Endothelial cell of umbilical vein (primary cell): Measurements from ENCODE around the gene PTK6. TPM values are rescaled to one million over a fixed set of nuclear protein-coding genes. Genes with fewer than 3 reads are reported as not detected.

Experiments used
- BruUV-seq: library from RNA; stranded (reverse); fragments of 400-500 nt; replicated peaks from 2 replicates; lab custom pipeline; 2021; lab: Mats Ljungman, UMichigan
- CTCF ChIA-PET: fragments of 300-600, 350-600 bp; sonication (Branson Sonifier 250); formaldehyde crosslinking; loops from one replicate; lab custom pipeline; 2021; ENCODE audit warnings: antibody characterized with exemption, inconsistent platforms; lab: Charles Lee
- POLR2A ChIA-PET: fragments of 300-600, 350-600 bp; sonication (Branson Sonifier 250); formaldehyde crosslinking; loops from one replicate; lab custom pipeline; 2021; ENCODE audit warnings: antibody characterized with exemption, inconsistent platforms; lab: Charles Lee
- DNase-seq: peaks from one replicate; pipeline ENCODE4 v3.0.0-alpha.2; 2011; ENCODE audit warnings: low read depth, low spot score
- FAIRE-seq: peaks from 2 replicates; lab custom pipeline; 2011; peaks lifted over from hg19 to GRCh38; lab: Jason Lieb, UNC
- H2AFZ ChIP-seq: 2 replicates; pipeline ENCODE4 v1.6.0; 2012; ENCODE audit warnings: low read depth, low read length, control low read depth, inconsistent platforms
- H3K27ac ChIP-seq: 2 replicates; pipeline ENCODE4 v1.5.1; 2011; ENCODE audit warnings: low read depth, mild to moderate bottlenecking, control low read depth, low read length, moderate library complexity; ENCODE audit not compliant: insufficient read depth
- H3K27me3 ChIP-seq, 2 experiments: 2 replicates each; pipeline versions ENCODE4 v1.6.0 to v1.6.1; 2011; ENCODE audit warnings: low read length in 2 of 2, mixed read lengths in 1 of 2; ENCODE audit not compliant: control insufficient read depth in 2 of 2, insufficient read depth in 2 of 2
- H3K36me3 ChIP-seq, 2 experiments: 2 replicates in 1 of 2; 3 replicates in 1 of 2; pipeline ENCODE4 v1.5.1; 2011; ENCODE audit warnings: low read length in 2 of 2, mild to moderate bottlenecking in 1 of 2, moderate library complexity in 1 of 2; ENCODE audit not compliant: control insufficient read depth in 2 of 2, insufficient read depth in 2 of 2; ENCODE audit errors: extremely low read depth in 1 of 2
- H3K4me1 ChIP-seq: 3 replicates; pipeline ENCODE4 v1.5.1; 2011; ENCODE audit warnings: mild to moderate bottlenecking, low read length; ENCODE audit not compliant: control insufficient read depth, insufficient read depth; ENCODE audit errors: extremely low read depth
- H3K4me2 ChIP-seq: 2 replicates; pipeline ENCODE4 v1.6.1; 2011; ENCODE audit warnings: low read length, control low read depth, mixed read lengths; ENCODE audit not compliant: insufficient read depth
- H3K4me3 ChIP-seq, 3 experiments: fragments of 200-600 bp in 1 of 3; sonication (generic), shearing (Covaris generic) in 1 of 3; replicated peaks in 1 of 3; 2 replicates each; pipeline ENCODE4 v1.5.1; 2011 to 2016; ENCODE audit warnings: control low read depth in 3 of 3, low read length in 3 of 3, mild to moderate bottlenecking in 2 of 3, inconsistent platforms in 1 of 3, low read depth in 1 of 3, moderate library complexity in 1 of 3; ENCODE audit not compliant: insufficient read depth in 1 of 3
- H3K79me2 ChIP-seq: 2 replicates; pipeline ENCODE4 v1.6.0; 2012; ENCODE audit warnings: low read length, inconsistent platforms; ENCODE audit not compliant: control insufficient read depth, insufficient read depth
- H3K9ac ChIP-seq: replicated peaks from 2 replicates; pipeline ENCODE3; 2011; ENCODE audit warnings: low read length, control low read depth; ENCODE audit not compliant: insufficient read depth; ENCODE audit errors: extremely low read depth
- H3K9me1 ChIP-seq: replicated peaks from 3 replicates; pipeline ENCODE4 v1.6.0; 2011; ENCODE audit warnings: mild to moderate bottlenecking, low read length; ENCODE audit not compliant: control insufficient read depth, insufficient read depth; ENCODE audit errors: extremely low read depth
- H3K9me3 ChIP-seq: replicated peaks from 2 replicates; pipeline ENCODE4 v1.5.1; 2012; ENCODE audit warnings: low read length, inconsistent platforms; ENCODE audit not compliant: control insufficient read depth, insufficient read depth
- H4K20me1 ChIP-seq: replicated peaks from 2 replicates; pipeline ENCODE3; 2011; ENCODE audit warnings: mild to moderate bottlenecking, low read length; ENCODE audit not compliant: control insufficient read depth, insufficient read depth; ENCODE audit errors: extremely low read depth
- CTCF ChIP-seq, 2 donors: IDR thresholded peaks; 1 replicate in 1 of 2; 2 replicates in 1 of 2; pipeline ENCODE4 v1.5.1; 2011; ENCODE audit warnings: low read length in 2 of 2, mild to moderate bottlenecking in 2 of 2, moderate library complexity in 2 of 2, control low read depth in 1 of 2, inconsistent platforms in 1 of 2, low read depth in 1 of 2; ENCODE audit not compliant: insufficient read depth in 1 of 2; ENCODE audit errors: extremely low read depth in 1 of 2
- EZH2 ChIP-seq: IDR thresholded peaks from 2 replicates; pipeline ENCODE4 v1.6.1; 2012; ENCODE audit warnings: borderline replicate concordance, low read depth, mild to moderate bottlenecking, moderate library complexity, low read length, inconsistent platforms; ENCODE audit not compliant: severe bottlenecking
- FOS ChIP-seq: IDR thresholded peaks from 2 replicates; pipeline ENCODE4 v1.6.1; 2011; ENCODE audit warnings: mild to moderate bottlenecking, low read length, moderate library complexity, borderline replicate concordance; ENCODE audit not compliant: insufficient read depth
- GATA2 ChIP-seq: IDR thresholded peaks from 2 replicates; pipeline ENCODE4 v1.7.0; 2011; ENCODE audit warnings: low read depth, mild to moderate bottlenecking, moderate library complexity, mixed read lengths, low read length; ENCODE audit not compliant: insufficient read length, insufficient read depth
- JUN ChIP-seq: IDR thresholded peaks from 2 replicates; pipeline ENCODE4 v1.6.1; 2011; ENCODE audit warnings: borderline replicate concordance, low read depth; ENCODE audit not compliant: insufficient read length, insufficient read depth
- MAX ChIP-seq: IDR thresholded peaks from 2 replicates; pipeline ENCODE4 v1.6.1; 2011; ENCODE audit not compliant: insufficient read depth, insufficient read length
- MYC ChIP-seq: IDR thresholded peaks from one replicate; pipeline ENCODE4 v1.6.1; 2011; ENCODE audit warnings: mild to moderate bottlenecking, low read depth, low read length
- POLR2A ChIP-seq: IDR thresholded peaks from 2 replicates; pipeline ENCODE4 v1.6.1; 2012; ENCODE audit warnings: low read depth, mild to moderate bottlenecking, control low read depth, low read length
- POLR2AphosphoS5 ChIP-seq: IDR thresholded peaks from 2 replicates; pipeline ENCODE4 v1.6.1; 2012; ENCODE audit warnings: low read depth, mild to moderate bottlenecking, control low read depth, low read length, moderate library complexity; ENCODE audit not compliant: insufficient read depth
- dilution Hi-C: fragments of 300-500 bp; cut with MboI; formaldehyde crosslinking; loops from one replicate; pipeline ENCODE4 v1.15.0; 2019; ENCODE audit warnings: low sequenced_read_pairs; ENCODE audit not compliant: extremely low pct_ligation_motif_present
- intact Hi-C: fragments of 100-400 bp; cut with micrococcal nuclease; formaldehyde crosslinking; loops from one replicate; pipeline ENCODE4 v1.10.0; 2022
- polyA plus RNA-seq, 4 experiments: library from polyadenylated mRNA; depleted of rRNA in 3 of 4; stranded (reverse) in 3 of 4; unstranded in 1 of 4; fragments of >200 nt; gene quantifications; 2 replicates each; pipeline versions ENCODE4 v1.2.1 to v1.2.3, GENCODE V29; 2011 to 2012; ENCODE audit warnings: missing spikeins in 1 of 4
- total RNA-seq: library from RNA; stranded (reverse); gene quantifications from 2 replicates; pipeline ENCODE4 v1.2.3, GENCODE V29; 2021

Gene PTK6
- total and polyA plus RNA-seq, 2 donors (not counting 3 experiments of a cell fraction or from before 2014, with no cell fraction given) = 0.18 TPM; not detected in 1

GRCh38 chr20:63504642-63505041 is 32.5 kb downstream of the PTK6 start:
- FAIRE-seq = no peak
- BruUV-seq = no TSS peak
- no peak overlapping the region for H2AFZ ChIP-seq
- intact Hi-C loops = no loop called here
- H3K27ac ChIP-seq = no peak overlapping the region
- DNase-seq = no peak
- no peaks in the 10 kb centered on the region for H3K79me2 ChIP-seq
- no peak overlapping the region for H3K9ac ChIP-seq
- H3K4me1 ChIP-seq = no peaks in the 10 kb centered on the region
- no peak overlapping the region for H3K4me2 ChIP-seq
- no peaks in the 10 kb centered on the region for H3K9me1 ChIP-seq
- H3K36me3 ChIP-seq = no peaks in the 10 kb centered on the region
- no peaks in the 10 kb centered on the region for H4K20me1 ChIP-seq
- no peak overlapping the region for H3K4me3 ChIP-seq
- H3K27me3 ChIP-seq = no peaks in the 10 kb centered on the region
- no peaks in the 10 kb centered on the region for H3K9me3 ChIP-seq
- TF ChIP-seq CTCF (IDR thresholded peaks at IDR 0.05; ENCODE audit: extremely low read depth in 1 of 2, insufficient read depth in 1 of 2, low read depth in 1 of 2, low read length in 2 of 2) = no peak
- no peak for TF ChIP-seq POLR2AphosphoS5
- no peak for TF ChIP-seq MYC
- no peak for TF ChIP-seq GATA2
- TF ChIP-seq POLR2A = no peak
- no peak for TF ChIP-seq EZH2
- TF ChIP-seq MAX = no peak
- TF ChIP-seq FOS = no peak
- TF ChIP-seq JUN = no peak
- dilution Hi-C loops = no loop called here
- ChIA-PET POLR2A (no interaction called here), CTCF (interaction anchor here (2.4 kb wide), 1 partner anchor 8 kb away, joined by 8 read pairs; no protein-coding TSS in a partner anchor)
